HG02642 (cell line): ENCODE data around the gene SMIM3.
A peak's percentile ranks its signal among the peaks of the same experiment; 100 is the strongest.
"Not testable (repeated sequence)": the region's sequence is repeated elsewhere in the genome, so short reads cannot be mapped to it uniquely, and the experiment has no call there.

Source experiments
- ATAC-seq: cut with Tn5 transposase; IDR thresholded peaks from one replicate; pipeline ENCODE4 v1.9.1; 2021; ENCODE audit warnings: mild to moderate bottlenecking; ENCODE audit not compliant: unreplicated experiment, poor library complexity

The SMIM3 gene

DNA sequence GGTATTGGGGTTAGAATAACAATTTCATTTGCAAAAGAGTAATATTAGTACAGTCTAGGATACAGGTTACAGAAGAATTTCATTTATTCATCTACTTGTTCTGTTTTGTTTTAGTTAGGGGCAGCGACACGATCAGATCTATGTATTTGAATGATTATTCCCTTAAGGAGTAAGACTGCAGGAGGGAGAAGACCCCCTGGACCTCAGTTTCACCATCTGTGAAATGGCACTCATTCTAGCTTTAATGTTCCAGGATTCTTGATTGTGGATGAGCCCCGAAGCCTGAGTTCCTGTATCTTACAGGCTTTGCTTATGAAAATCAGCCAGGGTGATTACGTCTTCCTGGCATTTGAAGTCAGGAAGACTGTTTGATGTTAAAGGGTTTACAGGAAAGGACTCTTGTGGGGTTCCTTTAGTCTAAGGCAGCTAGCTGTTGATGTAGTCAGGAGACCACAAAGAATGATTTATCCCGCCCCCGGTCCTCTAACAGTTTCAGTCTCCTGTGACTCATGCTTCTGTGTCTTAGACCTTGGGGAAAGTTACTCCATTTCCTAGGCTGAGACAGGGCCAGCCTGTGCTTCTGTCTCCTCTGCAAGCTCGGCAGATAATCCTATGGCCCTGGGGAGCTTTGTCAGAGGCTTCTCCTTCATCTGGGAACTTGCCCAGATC lies 11.5 kb downstream of the SMIM3 start:
- peak; percentile 95 for ATAC-seq

DNA sequence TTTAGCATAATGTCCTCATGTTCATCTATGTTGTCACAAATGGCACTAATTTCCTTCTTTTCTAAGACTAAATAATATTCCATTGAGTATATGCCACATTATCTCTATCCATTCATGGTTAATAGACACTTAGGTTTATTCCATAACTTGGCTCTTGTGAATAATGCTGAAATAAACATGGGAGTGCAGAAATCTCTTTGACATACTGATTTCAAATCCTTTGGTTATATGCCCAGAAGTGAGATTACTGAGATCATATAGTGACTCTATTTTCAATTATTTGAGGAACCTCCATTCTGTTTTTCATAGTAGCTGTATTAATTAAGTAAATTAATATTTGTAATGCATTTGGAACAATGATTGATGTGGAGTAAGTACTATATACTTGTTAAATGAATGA lies 13.0 kb downstream of the SMIM3 start:
- no peak for ATAC-seq

DNA sequence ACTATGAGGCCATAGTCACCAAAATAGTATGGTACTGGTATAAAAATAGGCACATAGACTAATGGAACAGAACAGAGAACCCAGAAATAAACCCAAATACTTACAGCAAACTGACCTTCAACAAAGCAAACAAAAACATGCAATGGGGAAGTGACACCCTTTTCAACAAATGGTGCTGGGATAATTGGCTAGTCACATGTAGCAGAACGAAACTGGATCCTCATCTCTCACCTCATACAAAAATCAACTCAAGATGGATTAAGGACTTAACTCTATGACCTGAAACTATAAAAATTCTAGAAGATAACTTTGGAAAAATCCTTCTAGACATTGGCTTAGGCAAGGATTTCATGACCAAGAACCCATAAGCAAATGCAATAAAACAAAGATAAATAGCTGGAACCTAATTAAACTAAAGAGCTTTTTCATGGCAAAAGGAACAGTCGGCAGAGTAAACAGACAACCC lies 14.9 kb downstream of the SMIM3 start:
- not testable (repeated sequence) for ATAC-seq

DNA sequence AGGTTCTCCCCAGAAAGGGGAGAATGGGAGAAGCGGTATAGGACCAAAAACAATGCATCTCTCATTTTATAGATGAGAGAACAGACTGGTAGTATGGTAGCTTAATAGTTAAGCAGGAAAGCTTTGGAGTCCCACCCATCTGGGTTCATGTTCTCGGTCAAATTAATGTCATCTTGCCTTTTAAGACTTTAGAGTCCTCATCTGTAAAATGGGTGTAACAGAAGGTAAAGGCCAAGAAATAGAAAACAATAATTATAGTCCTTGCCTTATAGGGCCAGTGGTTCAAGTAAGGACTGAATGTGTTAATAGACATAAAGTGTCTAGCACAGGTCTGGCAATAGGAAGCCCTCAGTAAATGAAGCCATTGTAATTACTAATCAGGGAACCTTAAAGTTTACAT lies 16.4 kb downstream of the SMIM3 start:
- no peak for ATAC-seq

DNA sequence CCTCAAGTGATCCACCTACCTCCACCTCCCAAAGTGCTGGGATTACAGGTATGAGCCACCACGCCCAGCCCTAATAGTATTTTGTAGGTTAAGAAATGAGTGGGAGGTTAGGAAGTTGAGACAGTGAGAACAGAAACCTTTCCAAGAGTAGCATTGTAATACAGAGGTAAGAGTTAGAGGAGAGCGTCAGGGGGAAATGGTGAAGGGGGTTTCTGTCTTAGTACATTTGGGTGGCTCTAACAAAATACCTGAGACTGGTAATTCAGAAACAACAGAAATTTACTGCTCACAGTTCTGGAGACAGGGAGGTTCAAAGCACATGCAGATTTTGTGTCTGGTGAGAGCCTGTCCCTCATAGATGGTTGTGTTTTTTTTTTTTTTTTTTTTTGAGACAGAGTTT lies 18.8 kb downstream of the SMIM3 start:
- no peak for ATAC-seq

DNA sequence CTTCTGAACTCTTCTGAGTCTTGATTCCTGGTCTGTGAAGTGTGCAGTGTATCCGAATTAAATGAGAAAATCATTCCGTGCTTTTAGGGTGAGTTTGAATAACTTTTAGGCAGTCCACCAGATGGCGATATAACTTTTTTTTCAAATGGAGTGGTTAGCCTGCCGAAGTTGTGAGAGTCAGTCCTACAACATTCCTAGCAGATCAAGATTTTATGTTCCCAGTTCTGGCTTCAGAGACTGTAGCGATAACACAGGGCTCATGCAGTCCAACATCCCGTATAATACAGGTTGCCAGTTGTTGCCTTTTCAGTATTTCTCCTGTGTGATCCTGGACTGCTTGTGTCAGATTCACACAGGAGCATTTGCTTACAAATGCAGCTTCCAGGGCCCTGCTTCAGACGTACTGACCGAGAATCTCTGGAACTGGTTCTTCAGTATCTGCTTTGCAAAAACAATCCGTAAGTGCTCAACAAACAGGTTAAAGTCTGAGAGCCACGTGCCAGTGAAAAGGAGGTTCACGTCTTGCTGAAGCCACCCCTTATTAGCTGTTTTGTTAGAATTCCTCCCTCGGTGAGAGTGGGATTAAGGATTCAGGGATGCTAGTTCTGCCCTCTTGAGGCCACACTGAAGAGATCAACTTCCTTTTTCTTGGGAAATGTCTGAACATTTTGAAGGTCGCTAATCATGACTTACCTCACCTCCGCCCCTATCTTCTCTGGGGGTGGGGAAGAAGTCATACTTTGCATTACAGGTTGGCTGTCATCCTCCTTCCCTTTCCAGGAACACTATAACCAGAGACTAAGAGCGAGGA lies 22.8 kb downstream of the SMIM3 start:
- peak; percentile 69 for ATAC-seq

DNA sequence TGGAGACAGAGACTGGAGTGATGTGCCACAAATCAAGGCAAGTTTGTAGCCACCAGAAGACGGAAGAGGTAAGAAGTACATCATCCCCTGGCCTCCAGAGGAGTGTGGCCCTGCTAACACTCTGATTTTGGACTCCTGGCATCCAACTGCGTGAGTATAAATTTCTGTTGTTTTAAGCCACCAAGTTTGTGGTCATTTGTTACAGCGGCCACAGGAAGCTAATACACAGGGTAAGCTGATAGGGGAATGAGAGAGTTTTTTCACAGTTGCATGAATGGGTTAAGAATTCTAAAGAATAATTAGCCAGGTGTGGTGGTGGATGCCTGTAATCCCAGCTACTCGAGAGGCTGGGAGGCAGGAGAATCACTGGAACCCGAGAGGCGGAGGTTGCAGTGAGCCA lies 25.8 kb downstream of the SMIM3 start:
- ATAC-seq, result no peak

DNA sequence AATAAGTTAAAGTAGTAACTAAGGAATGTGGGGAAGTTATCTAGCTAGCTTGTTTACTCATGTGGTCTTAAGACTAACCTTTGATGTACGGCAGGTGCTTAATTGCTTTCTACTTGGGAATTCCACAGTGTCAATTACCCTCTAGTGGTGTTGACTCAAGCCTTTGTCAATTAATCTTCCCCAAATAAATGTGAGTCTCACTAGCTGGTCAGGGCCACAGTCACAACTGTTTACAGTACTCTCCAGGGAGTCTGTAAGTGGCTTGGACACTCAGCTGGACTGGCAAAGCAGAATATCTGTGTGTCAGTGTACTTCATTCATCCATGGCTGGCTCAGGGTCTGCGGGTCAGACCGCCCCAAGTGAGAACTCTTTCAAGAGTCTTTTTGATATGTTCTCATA lies 30.8 kb downstream of the SMIM3 start:
- no peak for ATAC-seq

DNA sequence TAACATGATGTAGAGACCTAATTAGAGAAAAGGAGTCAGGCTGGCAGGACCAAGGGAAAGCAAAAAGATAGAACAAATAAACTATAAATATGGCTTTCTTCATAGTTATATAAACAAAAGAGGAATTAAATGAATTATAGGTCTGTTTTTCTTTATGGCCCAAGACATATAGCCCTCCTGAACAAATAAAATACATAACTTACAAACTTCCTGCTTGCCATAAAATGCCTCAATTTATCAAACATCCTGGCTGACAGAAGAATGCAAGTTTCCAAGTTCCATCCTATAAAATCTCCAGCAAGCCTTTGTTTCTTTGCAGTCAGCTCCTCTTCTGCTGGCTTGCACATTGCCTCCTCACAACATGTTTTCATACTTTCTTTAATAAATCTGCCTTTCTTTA lies 36.5 kb downstream of the SMIM3 start:
- no peak for ATAC-seq

DNA sequence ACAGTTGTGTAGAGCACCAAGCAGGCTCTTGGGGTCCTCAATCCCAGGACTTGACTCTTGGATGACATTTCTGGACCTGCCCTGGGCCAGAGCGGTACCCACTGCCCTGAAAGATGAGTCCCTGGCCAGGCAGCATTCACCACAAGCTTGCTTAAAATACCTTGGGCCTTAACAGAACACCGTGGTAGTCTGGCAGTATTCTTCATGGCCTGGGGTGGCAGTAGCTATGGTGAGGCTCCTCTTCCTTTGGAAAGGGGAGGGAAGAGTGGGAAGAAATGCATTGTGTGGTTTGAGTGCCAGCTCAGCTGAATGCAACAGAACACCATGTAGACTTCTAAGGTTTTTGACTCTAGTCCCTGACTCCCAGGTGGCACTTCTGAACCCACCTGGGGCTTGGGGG lies 38.4 kb downstream of the SMIM3 start:
- ATAC-seq, result no peak

DNA sequence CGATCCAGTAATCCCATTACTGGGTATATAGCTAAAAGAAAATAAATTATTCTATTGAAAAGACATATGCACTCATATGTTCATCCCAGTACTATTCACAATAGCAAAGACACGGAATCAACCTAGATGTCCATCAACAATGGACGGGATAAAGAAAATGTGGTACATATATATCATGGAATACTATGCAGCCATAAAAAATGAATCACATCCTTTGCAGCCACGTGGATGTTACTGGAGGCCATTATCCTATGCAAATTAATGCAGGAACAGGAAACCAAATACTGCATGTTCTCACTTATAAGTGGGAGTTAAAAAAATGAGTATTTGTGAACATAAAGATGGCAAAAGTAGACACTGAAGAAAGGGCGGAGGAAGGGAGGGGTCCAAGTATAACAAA lies 51.2 kb downstream of the SMIM3 start:
- no peak for ATAC-seq

DNA sequence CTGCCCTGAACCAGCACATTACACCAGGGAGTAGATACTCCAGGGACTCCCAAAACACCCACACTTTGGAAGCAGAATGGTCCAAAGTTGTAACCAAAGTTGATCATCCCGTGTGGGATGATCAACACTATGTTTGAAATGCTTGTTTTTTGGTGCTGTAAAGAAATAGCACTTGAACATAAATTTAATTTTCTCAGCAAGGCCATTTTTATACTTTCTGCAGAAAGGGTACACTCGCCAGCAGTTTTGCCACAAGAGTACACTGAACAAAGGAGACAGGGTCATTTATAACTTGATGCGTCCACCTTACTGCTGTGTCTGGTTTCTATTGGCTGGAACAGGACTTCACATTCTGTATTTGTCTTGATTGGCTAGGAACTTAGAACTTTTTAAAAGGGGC lies 53.3 kb downstream of the SMIM3 start:
- not testable (repeated sequence) for ATAC-seq

DNA sequence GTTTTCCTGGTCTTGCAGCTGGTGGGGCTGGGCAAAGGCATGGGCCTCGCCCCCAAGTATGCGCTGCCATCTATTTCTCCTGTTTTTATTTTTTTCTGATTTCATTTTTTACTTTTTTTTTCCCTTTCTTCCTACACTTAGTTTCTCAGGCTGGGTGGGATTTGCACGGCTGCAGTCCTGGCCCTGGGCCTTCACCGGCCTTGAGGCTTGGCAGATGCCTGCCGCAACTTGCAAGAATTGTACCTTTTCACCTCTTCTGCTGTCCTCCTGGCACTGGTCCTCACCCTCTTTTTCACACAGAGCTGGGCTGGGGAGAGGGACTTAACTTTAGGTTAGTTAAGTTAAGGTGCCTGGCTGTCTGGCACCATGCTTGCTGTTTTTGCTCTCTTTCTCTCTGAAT lies 57.5 kb downstream of the SMIM3 start:
- no peak for ATAC-seq

DNA sequence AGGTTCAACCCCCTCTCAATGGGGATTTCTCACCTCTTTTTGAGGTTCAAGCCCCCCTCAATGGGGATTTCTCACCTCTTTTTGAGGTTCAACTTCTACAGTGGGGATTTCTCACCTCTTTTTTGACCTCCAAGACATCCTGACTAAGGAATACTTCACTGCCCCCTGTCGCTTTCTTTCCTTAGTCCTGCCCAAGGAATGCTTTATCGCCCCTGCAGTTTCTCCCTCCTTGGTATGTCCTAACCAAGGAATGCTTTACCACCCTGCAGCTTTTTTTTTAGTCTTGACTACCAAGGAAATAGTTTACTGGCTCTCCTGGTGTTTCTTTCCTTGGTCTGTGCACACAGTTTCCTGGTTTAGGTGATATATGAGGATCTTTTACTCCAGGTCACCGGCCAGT lies 58.1 kb downstream of the SMIM3 start:
- ATAC-seq, result no peak

DNA sequence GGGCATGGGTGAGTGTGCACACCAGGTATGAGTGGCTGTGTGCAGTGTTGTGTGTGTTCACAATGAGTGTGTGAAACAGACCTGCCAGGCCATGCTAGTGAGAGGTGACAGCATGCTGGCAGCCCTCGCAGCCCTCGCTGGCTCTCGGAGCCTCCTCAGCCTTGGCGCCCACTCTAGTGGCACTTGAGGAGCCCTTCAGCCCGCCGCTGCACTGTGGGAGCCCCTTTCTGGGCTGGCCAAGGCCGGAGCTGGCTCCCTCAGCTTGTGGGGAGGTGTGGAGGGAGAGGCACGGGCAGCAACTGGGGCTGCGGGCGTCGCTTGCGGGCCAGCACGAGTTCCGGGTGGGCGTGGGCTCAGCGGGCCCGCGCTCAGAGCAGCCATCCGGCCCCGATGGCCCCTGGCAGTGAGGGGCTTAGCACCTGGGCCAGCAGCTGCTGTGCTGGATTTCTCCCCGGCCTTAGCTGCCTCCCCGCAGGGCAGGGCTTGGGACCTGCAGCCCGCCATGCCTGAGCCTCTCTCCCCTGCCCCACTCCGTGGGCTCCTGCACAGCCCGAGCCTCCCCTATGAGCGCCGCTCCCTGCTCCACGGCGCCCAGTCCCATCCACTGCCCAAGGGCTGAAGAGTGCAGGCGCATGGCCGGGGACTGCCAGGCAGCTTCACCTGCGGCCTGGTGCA lies 66.8 kb downstream of the SMIM3 start:
- ATAC-seq, result not testable (repeated sequence)

DNA sequence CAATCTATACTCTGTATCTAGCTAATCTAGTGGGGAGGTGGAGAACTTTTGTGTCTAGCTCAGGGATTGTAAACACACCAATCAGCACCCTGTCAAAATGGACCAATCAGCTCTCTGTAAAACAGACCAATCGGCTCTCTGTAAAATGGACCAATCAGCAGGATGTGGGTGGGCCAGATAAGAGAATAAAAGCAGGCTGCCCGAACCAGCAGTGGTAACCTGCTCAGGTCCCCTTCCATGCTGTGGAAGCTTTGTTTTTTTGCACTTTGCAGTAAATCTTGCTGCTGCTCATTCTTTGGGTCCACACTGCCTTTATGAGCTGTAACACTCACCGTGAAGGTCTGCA lies 67.7 kb downstream of the SMIM3 start, which contains the start of gene IRGM:
Gene IRGM (plus strand): TSS at position 214 of the 346 bp plus-strand sequence. CDS start 1,603 bp downstream, outside the sequence.
- not testable (repeated sequence) for ATAC-seq
